ENCODE measurements around the gene TMPRSS3.

The TMPRSS3 gene

GRCh38 chr21:42406866-42407265 lies 11.0 kb upstream of the TMPRSS3 start:
- DNase-seq, result peak in 1 of 2 donors; percentile 19

- peak in 1 of 2 donors; percentile 66 for DNase-seq
These were observed 10.4 kb upstream of the TMPRSS3 start for GRCh38 chr21:42406201-42406621.

GRCh38 chr21:42405064-42406013 lies 9.5 kb upstream of the TMPRSS3 start:
- no peak for DNase-seq

- peak in 1 of 2 donors; percentile 25 for DNase-seq
These were observed 8.7 kb upstream of the TMPRSS3 start for GRCh38 chr21:42404539-42404938.

- peak; percentile 44 to 72 for DNase-seq
These were observed 7.9 kb upstream of the TMPRSS3 start, which contains the start of gene UBASH3A for GRCh38 chr21:42403611-42404231. Gene UBASH3A, plus strand, starts transcription at chr21:42403902. Its CDS starts 44 bp downstream, at chr21:42403946.

GRCh38 chr21:42401820-42402251 lies 6.0 kb upstream of the TMPRSS3 start:
- DNase-seq, result peak in 1 of 2 donors; percentile 14

GRCh38 chr21:42401154-42401553 lies 5.3 kb upstream of the TMPRSS3 start:
- no peak for DNase-seq

- DNase-seq, result peak in 1 of 2 donors; percentile 28
These were observed 4.7 kb upstream of the TMPRSS3 start for GRCh38 chr21:42400525-42400924.

- no peak for DNase-seq
These were observed 2.7 kb upstream of the TMPRSS3 start for GRCh38 chr21:42398436-42399028.

- DNase-seq, result no peak
These were observed 2.0 kb upstream of the TMPRSS3 start for GRCh38 chr21:42397746-42398394.

- DNase-seq, result no peak
These were observed 1.2 kb upstream of the TMPRSS3 start for GRCh38 chr21:42396799-42397745.

GRCh38 chr21:42395302-42395701 lies 550 bp downstream of the TMPRSS3 start:
- no peak for DNase-seq

GRCh38 chr21:42393443-42393950 lies 2.4 kb downstream of the TMPRSS3 start:
- DNase-seq, result no peak

GRCh38 chr21:42392731-42393442 lies 3.0 kb downstream of the TMPRSS3 start:
- DNase-seq, result peak; percentile 23 to 54

- DNase-seq, result no peak
These were observed 4.6 kb downstream of the TMPRSS3 start for GRCh38 chr21:42391297-42391696.

- DNase-seq, result no peak
These were observed 5.2 kb downstream of the TMPRSS3 start for GRCh38 chr21:42390696-42391095.

GRCh38 chr21:42390193-42390592 lies 5.7 kb downstream of the TMPRSS3 start:
- no peak for DNase-seq

GRCh38 chr21:42389449-42389835 lies 6.4 kb downstream of the TMPRSS3 start:
- no peak for DNase-seq

GRCh38 chr21:42388740-42389448 lies 7.0 kb downstream of the TMPRSS3 start:
- peak in 1 of 2 donors; percentile 14 for DNase-seq

GRCh38 chr21:42387843-42388340 lies 8.0 kb downstream of the TMPRSS3 start:
- no peak for DNase-seq
